Epithelial cell of proximal tubule (primary cell): ENCODE data around the gene WRAP73. TPM values are rescaled to one million over a fixed set of nuclear protein-coding genes. Genes with fewer than 3 reads are reported as not detected.

ENCODE experiments used
- DNase-seq: peaks from one replicate; pipeline ENCODE4 v3.0.0-alpha.2; 2011; ENCODE audit warnings: low read depth
- H3K4me3 ChIP-seq: 2 replicates; pipeline ENCODE4 v1.5.1; 2011; ENCODE audit warnings: low read depth, mild to moderate bottlenecking, low read length
- CTCF ChIP-seq: conservative IDR thresholded peaks from 2 replicates; pipeline ENCODE4 v1.5.1; 2012; ENCODE audit warnings: low read depth, mild to moderate bottlenecking, low read length
- total RNA-seq: library from RNA; depleted of rRNA; stranded (reverse); fragments of >200 nt; gene quantifications from 2 replicates; pipeline ENCODE4 v1.2.3, GENCODE V29; 2015

The WRAP73 gene
- total RNA-seq, 1 donor from 2014 or later = 17.0 TPM

- H3K4me3 ChIP-seq = no peak overlapping the region
- DNase-seq = no peak
- TF ChIP-seq CTCF = no peak
Measured at GRCh38 chr1:3668148-3668547, 18.2 kb upstream of the WRAP73 start.

GRCh38 chr1:3664700-3665375 is 14.9 kb upstream of the WRAP73 start:
- no peak for TF ChIP-seq CTCF

GRCh38 chr1:3663999-3664699 is 14.2 kb upstream of the WRAP73 start:
- no peak for DNase-seq
- H3K4me3 ChIP-seq = no peak overlapping the region
- TF ChIP-seq CTCF = no peak

More at GRCh38 chr1:3664700-3665375, 14.9 kb upstream of the WRAP73 start:
- no peak for DNase-seq
- H3K4me3 ChIP-seq = no peak overlapping the region

GRCh38 chr1:3662080-3662671 is 12.3 kb upstream of the WRAP73 start:
- TF ChIP-seq CTCF = no peak
- DNase-seq = no peak
- no peak overlapping the region for H3K4me3 ChIP-seq

- no peak for TF ChIP-seq CTCF
- no peak for DNase-seq
- H3K4me3 ChIP-seq = no peak overlapping the region
Measured at GRCh38 chr1:3661631-3662030, 11.7 kb upstream of the WRAP73 start.

- H3K4me3 ChIP-seq = no peak overlapping the region
- TF ChIP-seq CTCF = no peak
- DNase-seq = no peak
Measured at GRCh38 chr1:3660704-3661103, 10.8 kb upstream of the WRAP73 start.
